Measurements from ENCODE around the gene OCEL1. TPM values are rescaled to one million over a fixed set of nuclear protein-coding genes. Genes with fewer than 3 reads are reported as not detected.

Gene OCEL1
- total and polyA plus RNA-seq, 2 of the 13 experiments (the other 11 are each of a cell fraction or from before 2014, with no cell fraction given), result 10.6 to 17.2 TPM

DNA sequence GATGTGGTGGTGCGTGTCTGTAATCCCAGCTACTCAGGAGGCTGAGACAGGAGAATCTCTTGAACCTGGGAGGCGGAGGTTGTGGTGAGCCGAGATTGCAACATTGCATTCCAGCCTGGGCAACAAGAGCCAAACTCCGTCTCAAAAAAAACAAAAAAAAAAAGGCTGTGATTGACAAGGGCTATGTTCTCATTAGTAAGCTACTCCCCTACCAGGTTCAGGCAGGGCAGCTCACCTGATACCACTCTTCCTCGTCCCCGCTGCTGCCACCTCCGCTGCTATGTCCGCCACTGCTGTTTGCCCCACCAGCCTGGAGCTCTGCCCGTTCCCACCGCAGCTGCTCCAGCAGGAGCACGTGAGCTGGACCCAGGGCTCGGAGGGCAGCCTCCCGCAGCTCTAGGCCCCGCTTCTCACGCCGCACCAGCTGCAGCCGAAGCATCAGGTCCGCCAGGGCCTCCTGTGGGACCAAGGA is 29.2 kb downstream of the OCEL1 start (continued):
- TF ChIP-seq SALL2 (CRISPR knock-in tag; IDR thresholded peaks at IDR 0.05), result no peak
- TF ChIP-seq JUND (CRISPR knock-in tag; IDR thresholded peaks at IDR 0.05), result no peak
- TF ChIP-seq ZNF713 (CRISPR knock-in tag; IDR thresholded peaks at IDR 0.05), result no peak
- no peak for TF ChIP-seq ZNF674 (CRISPR knock-in tag; IDR thresholded peaks at IDR 0.05; ENCODE audit: low read depth)
- no peak for TF ChIP-seq TCF7L2 (IDR thresholded peaks at IDR 0.05; ENCODE audit: low read depth, low read length)
- TF ChIP-seq, protein P1, sequence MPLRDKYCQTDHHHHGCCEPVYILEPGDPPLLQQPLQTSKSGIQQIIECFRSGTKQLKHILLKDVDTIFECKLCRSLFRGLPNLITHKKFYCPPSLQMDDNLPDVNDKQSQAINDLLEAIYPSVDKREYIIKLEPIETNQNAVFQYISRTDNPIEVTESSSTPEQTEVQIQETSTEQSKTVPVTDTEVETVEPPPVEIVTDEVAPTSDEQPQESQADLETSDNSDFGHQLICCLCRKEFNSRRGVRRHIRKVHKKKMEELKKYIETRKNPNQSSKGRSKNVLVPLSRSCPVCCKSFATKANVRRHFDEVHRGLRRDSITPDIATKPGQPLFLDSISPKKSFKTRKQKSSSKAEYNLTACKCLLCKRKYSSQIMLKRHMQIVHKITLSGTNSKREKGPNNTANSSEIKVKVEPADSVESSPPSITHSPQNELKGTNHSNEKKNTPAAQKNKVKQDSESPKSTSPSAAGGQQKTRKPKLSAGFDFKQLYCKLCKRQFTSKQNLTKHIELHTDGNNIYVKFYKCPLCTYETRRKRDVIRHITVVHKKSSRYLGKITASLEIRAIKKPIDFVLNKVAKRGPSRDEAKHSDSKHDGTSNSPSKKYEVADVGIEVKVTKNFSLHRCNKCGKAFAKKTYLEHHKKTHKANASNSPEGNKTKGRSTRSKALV (CRISPR knock-in tag; IDR thresholded peaks at IDR 0.05), result no peak
- no peak for TF ChIP-seq PHF5A (CRISPR knock-in tag; IDR thresholded peaks at IDR 0.05; ENCODE audit: low read depth, unreplicated experiment)
- TF ChIP-seq, protein P2, sequence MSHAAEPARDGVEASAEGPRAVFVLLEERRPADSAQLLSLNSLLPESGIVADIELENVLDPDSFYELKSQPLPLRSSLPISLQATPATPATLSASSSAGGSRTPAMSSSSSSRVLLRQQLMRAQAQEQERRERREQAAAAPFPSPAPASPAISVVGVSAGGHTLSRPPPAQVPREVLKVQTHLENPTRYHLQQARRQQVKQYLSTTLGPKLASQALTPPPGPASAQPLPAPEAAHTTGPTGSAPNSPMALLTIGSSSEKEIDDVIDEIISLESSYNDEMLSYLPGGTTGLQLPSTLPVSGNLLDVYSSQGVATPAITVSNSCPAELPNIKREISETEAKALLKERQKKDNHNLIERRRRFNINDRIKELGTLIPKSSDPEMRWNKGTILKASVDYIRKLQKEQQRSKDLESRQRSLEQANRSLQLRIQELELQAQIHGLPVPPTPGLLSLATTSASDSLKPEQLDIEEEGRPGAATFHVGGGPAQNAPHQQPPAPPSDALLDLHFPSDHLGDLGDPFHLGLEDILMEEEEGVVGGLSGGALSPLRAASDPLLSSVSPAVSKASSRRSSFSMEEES (CRISPR knock-in tag; IDR thresholded peaks at IDR 0.05), result peak; percentile 72; the same call in 1 of the 2 replicates
- no peak for TF ChIP-seq ZNF17 (CRISPR knock-in tag; IDR thresholded peaks at IDR 0.05)
- TF ChIP-seq, protein P3, sequence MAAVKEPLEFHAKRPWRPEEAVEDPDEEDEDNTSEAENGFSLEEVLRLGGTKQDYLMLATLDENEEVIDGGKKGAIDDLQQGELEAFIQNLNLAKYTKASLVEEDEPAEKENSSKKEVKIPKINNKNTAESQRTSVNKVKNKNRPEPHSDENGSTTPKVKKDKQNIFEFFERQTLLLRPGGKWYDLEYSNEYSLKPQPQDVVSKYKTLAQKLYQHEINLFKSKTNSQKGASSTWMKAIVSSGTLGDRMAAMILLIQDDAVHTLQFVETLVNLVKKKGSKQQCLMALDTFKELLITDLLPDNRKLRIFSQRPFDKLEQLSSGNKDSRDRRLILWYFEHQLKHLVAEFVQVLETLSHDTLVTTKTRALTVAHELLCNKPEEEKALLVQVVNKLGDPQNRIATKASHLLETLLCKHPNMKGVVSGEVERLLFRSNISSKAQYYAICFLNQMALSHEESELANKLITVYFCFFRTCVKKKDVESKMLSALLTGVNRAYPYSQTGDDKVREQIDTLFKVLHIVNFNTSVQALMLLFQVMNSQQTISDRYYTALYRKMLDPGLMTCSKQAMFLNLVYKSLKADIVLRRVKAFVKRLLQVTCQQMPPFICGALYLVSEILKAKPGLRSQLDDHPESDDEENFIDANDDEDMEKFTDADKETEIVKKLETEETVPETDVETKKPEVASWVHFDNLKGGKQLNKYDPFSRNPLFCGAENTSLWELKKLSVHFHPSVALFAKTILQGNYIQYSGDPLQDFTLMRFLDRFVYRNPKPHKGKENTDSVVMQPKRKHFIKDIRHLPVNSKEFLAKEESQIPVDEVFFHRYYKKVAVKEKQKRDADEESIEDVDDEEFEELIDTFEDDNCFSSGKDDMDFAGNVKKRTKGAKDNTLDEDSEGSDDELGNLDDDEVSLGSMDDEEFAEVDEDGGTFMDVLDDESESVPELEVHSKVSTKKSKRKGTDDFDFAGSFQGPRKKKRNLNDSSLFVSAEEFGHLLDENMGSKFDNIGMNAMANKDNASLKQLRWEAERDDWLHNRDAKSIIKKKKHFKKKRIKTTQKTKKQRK (IDR thresholded peaks at IDR 0.05; ENCODE audit: low read length), result no peak
- peak; percentile 56 for TF ChIP-seq KAT8 (CRISPR knock-in tag; IDR thresholded peaks at IDR 0.05)
- TF ChIP-seq, protein P4, sequence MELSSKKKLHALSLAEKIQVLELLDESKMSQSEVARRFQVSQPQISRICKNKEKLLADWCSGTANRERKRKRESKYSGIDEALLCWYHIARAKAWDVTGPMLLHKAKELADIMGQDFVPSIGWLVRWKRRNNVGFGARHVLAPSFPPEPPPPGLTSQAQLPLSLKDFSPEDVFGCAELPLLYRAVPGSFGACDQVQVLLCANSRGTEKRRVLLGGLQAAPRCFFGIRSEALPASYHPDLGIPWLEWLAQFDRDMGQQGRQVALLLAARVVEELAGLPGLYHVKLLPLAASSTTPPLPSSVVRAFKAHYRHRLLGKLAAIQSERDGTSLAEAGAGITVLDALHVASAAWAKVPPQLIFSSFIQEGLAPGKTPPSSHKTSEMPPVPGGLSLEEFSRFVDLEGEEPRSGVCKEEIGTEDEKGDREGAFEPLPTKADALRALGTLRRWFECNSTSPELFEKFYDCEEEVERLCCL (CRISPR knock-in tag; IDR thresholded peaks at IDR 0.05; ENCODE audit: borderline replicate concordance), result no peak
- TF ChIP-seq, protein P5, sequence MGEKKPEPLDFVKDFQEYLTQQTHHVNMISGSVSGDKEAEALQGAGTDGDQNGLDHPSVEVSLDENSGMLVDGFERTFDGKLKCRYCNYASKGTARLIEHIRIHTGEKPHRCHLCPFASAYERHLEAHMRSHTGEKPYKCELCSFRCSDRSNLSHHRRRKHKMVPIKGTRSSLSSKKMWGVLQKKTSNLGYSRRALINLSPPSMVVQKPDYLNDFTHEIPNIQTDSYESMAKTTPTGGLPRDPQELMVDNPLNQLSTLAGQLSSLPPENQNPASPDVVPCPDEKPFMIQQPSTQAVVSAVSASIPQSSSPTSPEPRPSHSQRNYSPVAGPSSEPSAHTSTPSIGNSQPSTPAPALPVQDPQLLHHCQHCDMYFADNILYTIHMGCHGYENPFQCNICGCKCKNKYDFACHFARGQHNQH (CRISPR knock-in tag; IDR thresholded peaks at IDR 0.05), result 0 out of 2 replicates have a peak, but pooled peaks have one; percentile 40
- no peak for TF ChIP-seq NFYB (CRISPR knock-in tag; IDR thresholded peaks at IDR 0.05)
- TF ChIP-seq THYN1 (CRISPR knock-in tag; IDR thresholded peaks at IDR 0.05; ENCODE audit: borderline replicate concordance, low read depth), result no peak
- no peak for TF ChIP-seq ZNF883 (CRISPR knock-in tag; IDR thresholded peaks at IDR 0.05; ENCODE audit: not compliant biosample characterization)
- TF ChIP-seq ZNF101 (CRISPR knock-in tag; IDR thresholded peaks at IDR 0.05; ENCODE audit: borderline replicate concordance, low read depth), result no peak

All from HepG2 (cell line).